IPS-15b (cell line): ENCODE results near the gene AIPL1.

Source experiments
- H3K27me3 ChIP-seq: one replicate; pipeline ENCODE4 v1.6.1; 2013; ENCODE audit warnings: low read length; ENCODE audit not compliant: control insufficient read depth, insufficient read depth
- H3K36me3 ChIP-seq: one replicate; pipeline ENCODE4 v1.6.1; 2013; ENCODE audit warnings: low read length; ENCODE audit not compliant: control insufficient read depth, insufficient read depth
- H3K4me1 ChIP-seq: one replicate; pipeline ENCODE4 v1.6.1; 2013; ENCODE audit warnings: mild to moderate bottlenecking, low read length; ENCODE audit not compliant: control insufficient read depth, insufficient read depth
- H3K4me3 ChIP-seq: one replicate; pipeline ENCODE4 v1.5.1; 2013; ENCODE audit warnings: low read depth, low read length
- H3K9ac ChIP-seq: one replicate; pipeline ENCODE4 v1.6.1; 2013; ENCODE audit warnings: low read depth, mild to moderate bottlenecking, low read length
- H3K9me3 ChIP-seq: one replicate; pipeline ENCODE4 v1.6.1; 2013; ENCODE audit warnings: mild to moderate bottlenecking, low read length; ENCODE audit not compliant: control insufficient read depth, insufficient read depth

Gene AIPL1

DNA sequence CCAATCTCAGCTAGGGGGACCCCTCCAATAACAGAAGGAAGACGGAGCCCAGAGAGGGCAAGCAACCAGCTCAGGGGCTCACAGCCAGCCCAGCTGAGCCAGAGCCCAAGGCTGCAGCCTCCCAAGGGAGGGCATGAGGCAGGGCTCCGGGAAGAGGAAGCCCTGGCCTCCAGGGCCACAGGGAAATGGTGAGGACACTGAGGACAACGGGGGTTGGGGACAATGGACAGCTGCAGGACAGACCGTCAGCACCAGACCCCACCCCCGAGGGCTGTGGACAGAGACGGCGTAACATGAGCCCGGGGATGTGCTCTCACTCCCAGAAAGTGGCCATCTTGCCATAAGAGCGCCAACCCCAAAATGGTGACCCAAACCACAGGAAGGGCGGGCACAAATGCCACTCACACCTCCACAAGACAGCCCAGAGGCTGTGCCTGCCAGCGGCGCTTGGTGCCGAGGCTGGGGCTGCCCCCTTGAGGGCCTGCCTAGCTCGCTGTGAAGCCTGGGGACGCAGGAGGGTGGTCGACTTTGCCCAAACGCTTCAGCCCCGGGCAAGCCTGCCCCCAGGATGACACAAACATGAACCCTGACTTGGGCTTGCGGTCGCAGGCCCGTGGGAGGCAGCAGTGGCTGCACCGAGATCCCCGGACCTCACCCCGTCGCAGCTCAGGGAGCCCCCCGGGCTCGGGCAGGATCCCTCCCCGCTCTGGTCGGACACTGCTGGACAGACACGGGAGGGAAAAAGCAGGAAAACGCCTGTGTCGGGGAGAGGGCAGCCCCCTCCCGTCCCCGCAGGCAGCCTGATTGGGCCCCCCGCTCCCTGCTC is 19.8 kb upstream of the AIPL1 start:
- peak overlapping the region; percentile 47 for H3K9ac ChIP-seq
- no peaks in the 10 kb centered on the region for H3K9me3 ChIP-seq
- peaks cover 25% of the 10 kb centered on the region for H3K4me1 ChIP-seq
- no peaks in the 10 kb centered on the region for H3K27me3 ChIP-seq
- H3K36me3 ChIP-seq = peaks cover 9% of the 10 kb centered on the region
- peak overlapping the region; percentile 63 for H3K4me3 ChIP-seq

DNA sequence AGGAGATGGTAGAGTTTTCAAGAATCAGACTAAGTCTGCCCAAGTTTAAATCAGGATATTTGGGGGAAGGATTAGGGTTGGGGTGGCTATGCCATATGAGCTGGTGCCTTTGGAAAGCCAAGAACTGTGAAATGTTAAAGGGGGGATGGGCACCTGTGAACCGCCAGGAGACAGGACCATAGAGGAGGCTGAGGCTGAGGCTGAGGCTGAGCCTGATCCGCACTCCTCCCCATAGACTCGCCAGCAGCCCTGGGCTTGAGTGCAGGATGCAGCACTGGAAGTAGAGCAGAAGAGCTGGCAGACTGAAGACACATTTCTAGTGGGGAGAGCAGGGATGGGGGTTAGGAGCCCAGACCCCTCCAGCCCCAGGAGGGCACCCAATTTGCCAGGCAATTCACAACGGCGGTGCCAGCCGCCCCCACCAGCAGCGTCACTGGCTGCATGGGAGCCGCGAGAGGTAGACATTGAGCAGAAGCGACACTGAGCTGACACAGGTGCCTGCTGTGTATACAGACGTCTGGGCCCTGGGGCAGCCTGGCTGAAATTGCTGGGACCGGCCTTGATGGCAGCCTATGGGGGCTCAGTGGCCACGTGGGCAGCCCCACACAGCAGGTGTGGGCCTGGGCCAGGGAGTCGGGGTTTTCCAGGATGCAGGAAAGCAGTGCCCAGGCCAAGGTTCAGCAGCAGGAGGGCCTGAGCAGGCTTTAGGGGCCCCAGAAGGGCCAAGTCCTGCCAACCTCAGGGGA is 18.5 kb upstream of the AIPL1 start:
- peaks cover 25% of the 10 kb centered on the region for H3K4me1 ChIP-seq
- peaks cover 22% of the 10 kb centered on the region for H3K36me3 ChIP-seq
- no peak overlapping the region for H3K9ac ChIP-seq
- H3K9me3 ChIP-seq = no peaks in the 10 kb centered on the region
- H3K27me3 ChIP-seq = no peaks in the 10 kb centered on the region
- H3K4me3 ChIP-seq = no peak overlapping the region

DNA sequence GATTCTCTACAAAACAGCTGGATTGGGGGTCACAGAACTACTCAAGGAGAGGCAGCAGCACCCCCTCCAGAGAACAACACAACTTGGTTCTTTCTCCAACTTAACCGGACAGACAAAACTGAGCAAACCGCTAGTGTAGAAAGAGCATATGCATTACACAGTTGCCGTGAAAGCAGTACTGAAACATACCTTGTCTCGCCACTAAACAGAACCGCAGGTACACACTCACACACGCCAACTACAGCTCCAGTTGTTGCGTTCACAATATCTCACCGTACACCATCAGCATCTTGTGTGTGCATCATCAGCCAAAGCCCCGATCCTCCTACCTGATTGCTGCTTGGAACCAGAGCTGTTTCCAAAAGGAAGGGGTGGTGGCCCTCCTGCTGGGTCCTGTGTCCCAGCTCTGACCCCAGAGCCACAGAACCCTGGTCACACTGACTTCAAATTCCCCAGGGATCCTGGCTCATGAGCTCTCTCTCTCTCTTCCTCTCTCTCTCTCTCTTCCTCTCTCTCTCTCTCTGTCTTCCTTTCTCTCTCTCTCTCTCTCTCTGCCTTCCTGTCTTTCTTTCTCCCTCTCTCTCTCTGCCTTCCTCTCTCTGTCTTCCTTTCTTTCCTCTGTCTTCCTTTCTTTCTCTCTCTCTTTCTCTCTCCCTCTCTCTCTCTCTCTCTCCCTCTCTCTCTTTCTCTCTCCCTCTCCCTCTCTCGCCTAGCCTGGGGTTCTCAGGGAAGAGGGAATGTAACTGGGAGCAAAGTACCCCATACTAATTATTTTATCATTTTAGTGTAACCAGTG is 17.7 kb upstream of the AIPL1 start:
- H3K9me3 ChIP-seq = no peaks in the 10 kb centered on the region

GRCh38 chr17:6450926-6451832 is 16.3 kb upstream of the AIPL1 start:
- peak overlapping the region; percentile 8 for H3K4me3 ChIP-seq
- no peaks in the 10 kb centered on the region for H3K27me3 ChIP-seq
- peaks cover 40% of the 10 kb centered on the region for H3K36me3 ChIP-seq
- no peaks in the 10 kb centered on the region for H3K9me3 ChIP-seq
- H3K9ac ChIP-seq = no peak overlapping the region
- H3K4me1 ChIP-seq = peaks cover 22% of the 10 kb centered on the region

More for the DNA sequence above, 17.7 kb upstream of the AIPL1 start:
- H3K4me3 ChIP-seq = no peak overlapping the region
- peaks cover 27% of the 10 kb centered on the region for H3K36me3 ChIP-seq
- H3K9ac ChIP-seq = peak overlapping the region; percentile 65
- H3K4me1 ChIP-seq = peaks cover 25% of the 10 kb centered on the region
- H3K27me3 ChIP-seq = no peaks in the 10 kb centered on the region

DNA sequence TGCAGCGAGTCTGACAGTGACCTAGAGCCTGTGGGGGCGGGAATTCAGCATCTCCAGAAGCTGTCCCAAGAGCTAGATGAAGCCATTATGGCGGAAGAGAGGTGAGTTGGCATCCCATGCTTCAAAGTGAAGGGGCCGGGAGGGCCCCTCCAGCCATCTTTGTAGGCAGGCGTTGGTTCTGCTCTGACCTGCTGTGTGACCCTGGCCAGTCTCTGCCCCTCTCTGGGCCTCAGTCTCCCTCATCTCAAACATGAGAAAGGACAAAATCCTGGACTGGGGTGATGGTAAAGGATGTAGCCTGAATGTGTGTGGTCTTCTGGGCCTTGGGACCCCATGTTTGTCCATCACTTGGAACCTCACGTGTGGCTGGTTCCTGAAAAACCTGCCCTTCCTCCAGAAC is 14.4 kb upstream of the AIPL1 start:
- Histone ChIP-seq H3K4me1 (peaks cover 22% of the 10 kb centered on the region), H3K4me3 (no peak overlapping the region), H3K9me3 (no peaks in the 10 kb centered on the region), H3K9ac (no peak overlapping the region), H3K27me3 (no peaks in the 10 kb centered on the region), H3K36me3 (peaks cover 45% of the 10 kb centered on the region)

DNA sequence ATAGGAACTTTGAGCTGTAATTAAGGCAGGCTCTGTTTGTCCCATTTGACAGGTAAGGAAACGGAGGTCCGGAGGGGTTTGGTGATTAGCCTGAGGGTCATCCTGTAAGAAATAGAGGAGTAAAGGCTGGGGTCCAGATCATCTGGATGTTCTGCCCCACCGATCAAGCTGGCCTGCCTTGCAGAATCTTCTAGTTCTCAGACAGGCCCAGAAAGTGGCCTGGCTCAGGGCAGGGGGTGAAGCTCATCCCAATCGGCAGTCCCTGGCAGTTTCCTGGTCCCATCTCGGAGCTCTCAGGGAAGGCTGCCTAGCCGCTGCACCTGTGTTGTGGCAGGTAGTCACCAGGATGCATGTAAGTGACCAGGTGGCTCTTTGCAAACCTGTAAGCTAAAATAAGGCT is 13.6 kb upstream of the AIPL1 start:
- Histone ChIP-seq H3K27me3 (no peaks in the 10 kb centered on the region), H3K36me3 (peaks cover 45% of the 10 kb centered on the region), H3K9me3 (no peaks in the 10 kb centered on the region), H3K4me3 (no peak overlapping the region), H3K4me1 (peaks cover 22% of the 10 kb centered on the region), H3K9ac (no peak overlapping the region)

- no peaks in the 10 kb centered on the region for H3K27me3 ChIP-seq
- peaks cover 8% of the 10 kb centered on the region for H3K4me1 ChIP-seq
- no peaks in the 10 kb centered on the region for H3K9me3 ChIP-seq
- no peak overlapping the region for H3K4me3 ChIP-seq
- H3K36me3 ChIP-seq = peaks cover 45% of the 10 kb centered on the region
- H3K9ac ChIP-seq = no peak overlapping the region
Observed at GRCh38 chr17:6446516-6447100, 11.7 kb upstream of the AIPL1 start.

- H3K27me3 ChIP-seq = no peaks in the 10 kb centered on the region
- H3K4me1 ChIP-seq = peaks cover 7% of the 10 kb centered on the region
- no peaks in the 10 kb centered on the region for H3K9me3 ChIP-seq
- H3K9ac ChIP-seq = peak overlapping the region; percentile 89
- H3K4me3 ChIP-seq = peak overlapping the region; percentile 73
- peaks cover 36% of the 10 kb centered on the region for H3K36me3 ChIP-seq
Observed at GRCh38 chr17:6444571-6445335, 9.8 kb upstream of the AIPL1 start.

- H3K36me3 ChIP-seq = peaks cover 28% of the 10 kb centered on the region
- peak within 1 kb of the TSS; percentile 89 for H3K9ac ChIP-seq
- H3K27me3 ChIP-seq = no peaks in the 10 kb centered on the region
- no peaks in the 10 kb centered on the region for H3K9me3 ChIP-seq
- H3K4me1 ChIP-seq = peaks cover 9% of the 10 kb centered on the region
- H3K4me3 ChIP-seq = peak within 1 kb of the TSS; percentile 73
Observed at GRCh38 chr17:6443692-6444570, 9.0 kb upstream of the AIPL1 start, which contains the start of gene PIMREG. PIMREG (plus strand) TSS chr17:6444455; CDS start chr17:6445111, 656 bp downstream.
